Measurements from ENCODE around the gene DCP1A. TPM values are rescaled to one million over a fixed set of nuclear protein-coding genes. Genes with fewer than 3 reads are reported as not detected.

Gene DCP1A
- polyA plus RNA-seq, 1 of the 3 experiments (the other 2 are of a cell fraction): 12.9 TPM

GRCh38 chr3:53334742-53335141, 12.6 kb downstream of the DCP1A start:
- DNase-seq: no peak
- POLR2A ChIA-PET: no interaction called here
- H4K20me1 ChIP-seq (ENCODE audit: insufficient read depth): peaks cover 10% of the 10 kb centered on the region; the same call in 1 of the 2 replicates
- 93% methylated on average over 6 of the region's 6 CpGs for WGBS (ENCODE audit: low lambda C conversion rate)
- peaks cover 82% of the 10 kb centered on the region for H3K79me2 ChIP-seq (ENCODE audit: insufficient read depth)
- no peak overlapping the region for H3K4me2 ChIP-seq
- H3K4me1 ChIP-seq (ENCODE audit: control insufficient read depth in 1 of 2, insufficient read depth in 2 of 2, low read depth in 1 of 2, low read length in 1 of 2): no peaks in the 10 kb centered on the region
- H2AFZ ChIP-seq (ENCODE audit: low read depth): no peak overlapping the region
- H3F3A ChIP-seq (replicated peaks; ENCODE audit: insufficient read depth): peaks cover 10% of the 10 kb centered on the region
- peaks cover 49 to 61% of the 10 kb centered on the region in 2 experiments for H3K36me3 ChIP-seq (replicated peaks in 1 of 2; ENCODE audit: control insufficient read depth in 1 of 2, insufficient read depth in 2 of 2, low read length in 1 of 2)
- H3K9ac ChIP-seq: no peak overlapping the region
- no peaks in the 10 kb centered on the region for H3K27me3 ChIP-seq (ENCODE audit: insufficient read depth)
- H3K27ac ChIP-seq (ENCODE audit: low read depth in 2 of 2, low read length in 1 of 2): no peak overlapping the region
- no peak overlapping the region for H3K4me3 ChIP-seq (ENCODE audit: low read depth in 2 of 2, low read length in 1 of 2)
- H3K9me3 ChIP-seq: no peaks in the 10 kb centered on the region
- CTCF ChIA-PET: no interaction called here
- TF ChIP-seq, protein P1, sequence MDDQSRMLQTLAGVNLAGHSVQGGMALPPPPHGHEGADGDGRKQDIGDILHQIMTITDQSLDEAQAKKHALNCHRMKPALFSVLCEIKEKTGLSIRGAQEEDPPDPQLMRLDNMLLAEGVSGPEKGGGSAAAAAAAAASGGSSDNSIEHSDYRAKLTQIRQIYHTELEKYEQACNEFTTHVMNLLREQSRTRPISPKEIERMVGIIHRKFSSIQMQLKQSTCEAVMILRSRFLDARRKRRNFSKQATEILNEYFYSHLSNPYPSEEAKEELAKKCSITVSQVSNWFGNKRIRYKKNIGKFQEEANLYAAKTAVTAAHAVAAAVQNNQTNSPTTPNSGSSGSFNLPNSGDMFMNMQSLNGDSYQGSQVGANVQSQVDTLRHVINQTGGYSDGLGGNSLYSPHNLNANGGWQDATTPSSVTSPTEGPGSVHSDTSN (IDR thresholded peaks at IDR 0.05): no peak
- no peak for TF ChIP-seq EZH2phosphoT487 (IDR thresholded peaks at IDR 0.05; ENCODE audit: borderline replicate concordance, low read depth)
- TF ChIP-seq, protein P2, sequence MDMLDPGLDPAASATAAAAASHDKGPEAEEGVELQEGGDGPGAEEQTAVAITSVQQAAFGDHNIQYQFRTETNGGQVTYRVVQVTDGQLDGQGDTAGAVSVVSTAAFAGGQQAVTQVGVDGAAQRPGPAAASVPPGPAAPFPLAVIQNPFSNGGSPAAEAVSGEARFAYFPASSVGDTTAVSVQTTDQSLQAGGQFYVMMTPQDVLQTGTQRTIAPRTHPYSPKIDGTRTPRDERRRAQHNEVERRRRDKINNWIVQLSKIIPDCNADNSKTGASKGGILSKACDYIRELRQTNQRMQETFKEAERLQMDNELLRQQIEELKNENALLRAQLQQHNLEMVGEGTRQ (IDR thresholded peaks at IDR 0.05; ENCODE audit: borderline replicate concordance, low read depth, low read length): no peak
- no peak for TF ChIP-seq CHD2 (IDR thresholded peaks at IDR 0.05; ENCODE audit: low read length, partially characterized antibody)
- no peak for TF ChIP-seq POLR2AphosphoS5 (IDR thresholded peaks at IDR 0.05; ENCODE audit: low read depth, low read length)
- TF ChIP-seq ELF1 (IDR thresholded peaks at IDR 0.05): no peak
- TF ChIP-seq MEF2A (IDR thresholded peaks at IDR 0.05; ENCODE audit: borderline replicate concordance, low read depth): no peak
- TF ChIP-seq SMC3 (IDR thresholded peaks at IDR 0.05; ENCODE audit: low read depth, low read length): no peak
- TF ChIP-seq GABPA (IDR thresholded peaks at IDR 0.05; ENCODE audit: low read depth): no peak
- no peak for TF ChIP-seq NRF1 (IDR thresholded peaks at IDR 0.05; ENCODE audit: low read depth, low read length)
- TF ChIP-seq, protein P3, sequence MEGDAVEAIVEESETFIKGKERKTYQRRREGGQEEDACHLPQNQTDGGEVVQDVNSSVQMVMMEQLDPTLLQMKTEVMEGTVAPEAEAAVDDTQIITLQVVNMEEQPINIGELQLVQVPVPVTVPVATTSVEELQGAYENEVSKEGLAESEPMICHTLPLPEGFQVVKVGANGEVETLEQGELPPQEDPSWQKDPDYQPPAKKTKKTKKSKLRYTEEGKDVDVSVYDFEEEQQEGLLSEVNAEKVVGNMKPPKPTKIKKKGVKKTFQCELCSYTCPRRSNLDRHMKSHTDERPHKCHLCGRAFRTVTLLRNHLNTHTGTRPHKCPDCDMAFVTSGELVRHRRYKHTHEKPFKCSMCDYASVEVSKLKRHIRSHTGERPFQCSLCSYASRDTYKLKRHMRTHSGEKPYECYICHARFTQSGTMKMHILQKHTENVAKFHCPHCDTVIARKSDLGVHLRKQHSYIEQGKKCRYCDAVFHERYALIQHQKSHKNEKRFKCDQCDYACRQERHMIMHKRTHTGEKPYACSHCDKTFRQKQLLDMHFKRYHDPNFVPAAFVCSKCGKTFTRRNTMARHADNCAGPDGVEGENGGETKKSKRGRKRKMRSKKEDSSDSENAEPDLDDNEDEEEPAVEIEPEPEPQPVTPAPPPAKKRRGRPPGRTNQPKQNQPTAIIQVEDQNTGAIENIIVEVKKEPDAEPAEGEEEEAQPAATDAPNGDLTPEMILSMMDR (IDR thresholded peaks at IDR 0.05): no peak
- TF ChIP-seq MXI1 (IDR thresholded peaks at IDR 0.05; ENCODE audit: low read depth, low read length): no peak
- no peak for TF ChIP-seq TCF12 (IDR thresholded peaks at IDR 0.05)
- no peaks in the 10 kb centered on the region for H3K9me2 ChIP-seq

GRCh38 chr3:53331871-53332270, 15.5 kb downstream of the DCP1A start:
- Histone ChIP-seq H3F3A (replicated peaks; ENCODE audit: insufficient read depth) (peaks cover 6% of the 10 kb centered on the region), H3K79me2 (ENCODE audit: insufficient read depth) (peaks cover 84% of the 10 kb centered on the region), H3K9ac (no peak overlapping the region), H3K36me3 (replicated peaks in 1 of 2; ENCODE audit: control insufficient read depth in 1 of 2, insufficient read depth in 2 of 2, low read length in 1 of 2) (peaks cover 33 to 68% of the 10 kb centered on the region in 2 experiments), H3K9me2 (no peaks in the 10 kb centered on the region), H3K9me3 (no peaks in the 10 kb centered on the region), H3K4me1 (ENCODE audit: control insufficient read depth in 1 of 2, insufficient read depth in 2 of 2, low read depth in 1 of 2, low read length in 1 of 2) (peaks cover 0 to 2% of the 10 kb centered on the region in 2 experiments; a peak in 1 of 4 replicates), H3K4me2 (no peak overlapping the region), H3K27ac (ENCODE audit: low read depth in 2 of 2, low read length in 1 of 2) (no peak overlapping the region), H4K20me1 (ENCODE audit: insufficient read depth) (peaks cover 10% of the 10 kb centered on the region; the same call in 1 of the 2 replicates), H2AFZ (ENCODE audit: low read depth) (no peak overlapping the region), H3K4me3 (ENCODE audit: low read depth in 2 of 2, low read length in 1 of 2) (no peak overlapping the region), H3K27me3 (ENCODE audit: insufficient read depth) (no peaks in the 10 kb centered on the region)
- 100% methylated on average over 1 of the region's 1 CpG for WGBS (ENCODE audit: low lambda C conversion rate)
- TF ChIP-seq EP300 (IDR thresholded peaks at IDR 0.05; ENCODE audit: borderline replicate concordance in 1 of 2, low read depth in 1 of 2, low read length in 1 of 2) (no peak), IRF3 (IDR thresholded peaks at IDR 0.05; ENCODE audit: low read depth, low read length) (no peak), GATA2 (CRISPR knock-in tag; IDR thresholded peaks at IDR 0.05) (no peak), FOXJ3 (CRISPR knock-in tag; IDR thresholded peaks at IDR 0.05) (no peak), RXRA (IDR thresholded peaks at IDR 0.05; ENCODE audit: borderline replicate concordance, low read depth) (no peak), NRF1 (IDR thresholded peaks at IDR 0.05; ENCODE audit: low read depth, low read length) (no peak), MEF2A (IDR thresholded peaks at IDR 0.05; ENCODE audit: borderline replicate concordance, low read depth) (no peak), RCOR1 (IDR thresholded peaks at IDR 0.05; ENCODE audit: low read length) (no peak), YY1 (IDR thresholded peaks at IDR 0.05; ENCODE audit: low read depth) (no peak), TCF12 (IDR thresholded peaks at IDR 0.05) (no peak), POLR2AphosphoS5 (IDR thresholded peaks at IDR 0.05; ENCODE audit: low read depth, low read length) (no peak), FOXM1 (IDR thresholded peaks at IDR 0.05; ENCODE audit: low read depth) (no peak), NFIC (IDR thresholded peaks at IDR 0.05; ENCODE audit: borderline replicate concordance) (no peak), JUND (IDR thresholded peaks at IDR 0.05) (no peak)
- TF ChIP-seq, protein P4, sequence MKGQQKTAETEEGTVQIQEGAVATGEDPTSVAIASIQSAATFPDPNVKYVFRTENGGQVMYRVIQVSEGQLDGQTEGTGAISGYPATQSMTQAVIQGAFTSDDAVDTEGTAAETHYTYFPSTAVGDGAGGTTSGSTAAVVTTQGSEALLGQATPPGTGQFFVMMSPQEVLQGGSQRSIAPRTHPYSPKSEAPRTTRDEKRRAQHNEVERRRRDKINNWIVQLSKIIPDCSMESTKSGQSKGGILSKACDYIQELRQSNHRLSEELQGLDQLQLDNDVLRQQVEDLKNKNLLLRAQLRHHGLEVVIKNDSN (IDR thresholded peaks at IDR 0.05; ENCODE audit: borderline replicate concordance, low read depth): no peak
- DNase-seq: no peak
- CTCF ChIA-PET: no interaction called here
- POLR2A ChIA-PET: no interaction called here

Measured in SK-N-SH (cell line).